ENCODE measurements around the gene BCL3. TPM values are rescaled to one million over a fixed set of nuclear protein-coding genes. Genes with fewer than 3 reads are reported as not detected.
"Not testable (repeated sequence)": the region's sequence is repeated elsewhere in the genome, so short reads cannot be mapped to it uniquely, and the experiment has no call there.

BCL3 gene
- total RNA-seq, 1 donor from 2014 or later, result not detected

- no peaks in the 10 kb centered on the region for H3F3A ChIP-seq (ENCODE audit: low read depth)
- no peak overlapping the region for H3K4me3 ChIP-seq
- no peaks in the 10 kb centered on the region for H3K27me3 ChIP-seq
- H3K27ac ChIP-seq, result no peak overlapping the region
- H3K4me2 ChIP-seq, result no peak overlapping the region
- H3K9me3 ChIP-seq (ENCODE audit: low read depth), result no peaks in the 10 kb centered on the region
- DNase-seq (ENCODE audit: low spot score), result no peak
- H3K27me3 Mint-ChIP-seq (ENCODE audit: insufficient read depth, low read depth), result peaks cover 6% of the 10 kb centered on the region
- TF ChIP-seq CTCF (IDR thresholded peaks at IDR 0.05) (no peak), EZH2 (IDR thresholded peaks at IDR 0.05) (no peak), EZH2phosphoT487 (IDR thresholded peaks at IDR 0.05) (no peak)
- H3K79me2 ChIP-seq (ENCODE audit: low read depth), result no peaks in the 10 kb centered on the region
- no peak overlapping the region for H2AFZ ChIP-seq (replicated peaks)
- no peaks in the 10 kb centered on the region for H4K20me1 ChIP-seq (ENCODE audit: low read depth)
- H3K4me1 Mint-ChIP-seq, result no peaks in the 10 kb centered on the region
- H3K4me3 Mint-ChIP-seq, result no peak overlapping the region
- no peaks in the 10 kb centered on the region for H3K36me3 Mint-ChIP-seq
- H3K27ac Mint-ChIP-seq, result no peak overlapping the region
- no peak overlapping the region for H3K9ac ChIP-seq
- no peaks in the 10 kb centered on the region for H3K4me1 ChIP-seq
- H3K9me3 Mint-ChIP-seq, result peaks cover 2% of the 10 kb centered on the region
- no peaks in the 10 kb centered on the region for H3K36me3 ChIP-seq
These were observed 41.8 kb upstream of the BCL3 start for GRCh38 chr19:44706506-44707236.

- Mint-ChIP-seq H3K36me3 (no peaks in the 10 kb centered on the region), H3K4me1 (no peaks in the 10 kb centered on the region), H3K27me3 (ENCODE audit: insufficient read depth, low read depth) (peaks cover 6% of the 10 kb centered on the region), H3K4me3 (no peak overlapping the region), H3K27ac (no peak overlapping the region), H3K9me3 (peaks cover 2% of the 10 kb centered on the region)
- TF ChIP-seq EZH2phosphoT487 (IDR thresholded peaks at IDR 0.05), result no peak
- no peak for TF ChIP-seq EZH2 (IDR thresholded peaks at IDR 0.05)
- no peak for TF ChIP-seq CTCF (IDR thresholded peaks at IDR 0.05)
- no peak overlapping the region for H3K27ac ChIP-seq
- H3K4me2 ChIP-seq, result no peak overlapping the region
- no peaks in the 10 kb centered on the region for H3K79me2 ChIP-seq (ENCODE audit: low read depth)
- H4K20me1 ChIP-seq (ENCODE audit: low read depth), result no peaks in the 10 kb centered on the region
- no peak overlapping the region for H3K4me3 ChIP-seq
- H3K9me3 ChIP-seq (ENCODE audit: low read depth), result no peaks in the 10 kb centered on the region
- no peak overlapping the region for H2AFZ ChIP-seq (replicated peaks)
- no peaks in the 10 kb centered on the region for H3K36me3 ChIP-seq
- H3F3A ChIP-seq (ENCODE audit: low read depth), result no peaks in the 10 kb centered on the region
- no peaks in the 10 kb centered on the region for H3K27me3 ChIP-seq
- no peak overlapping the region for H3K9ac ChIP-seq
- DNase-seq (ENCODE audit: low spot score), result no peak
- no peaks in the 10 kb centered on the region for H3K4me1 ChIP-seq
These were observed 40.7 kb upstream of the BCL3 start for GRCh38 chr19:44707794-44708193.

GRCh38 chr19:44708940-44709339, 39.6 kb upstream of the BCL3 start:
- Histone ChIP-seq H3K9ac (no peak overlapping the region), H3K27ac (no peak overlapping the region), H2AFZ (replicated peaks) (no peak overlapping the region), H4K20me1 (ENCODE audit: low read depth) (no peaks in the 10 kb centered on the region), H3K79me2 (ENCODE audit: low read depth) (no peaks in the 10 kb centered on the region), H3K4me1 (no peaks in the 10 kb centered on the region), H3K9me3 (ENCODE audit: low read depth) (no peaks in the 10 kb centered on the region), H3F3A (ENCODE audit: low read depth) (no peaks in the 10 kb centered on the region), H3K4me3 (no peak overlapping the region), H3K4me2 (no peak overlapping the region), H3K36me3 (no peaks in the 10 kb centered on the region), H3K27me3 (no peaks in the 10 kb centered on the region)
- H3K36me3 Mint-ChIP-seq, result no peaks in the 10 kb centered on the region
- H3K27ac Mint-ChIP-seq, result no peak overlapping the region
- TF ChIP-seq EZH2 (IDR thresholded peaks at IDR 0.05) (no peak), CTCF (IDR thresholded peaks at IDR 0.05) (no peak), EZH2phosphoT487 (IDR thresholded peaks at IDR 0.05) (no peak)
- peaks cover 7% of the 10 kb centered on the region for H3K27me3 Mint-ChIP-seq (ENCODE audit: insufficient read depth, low read depth)
- no peak for DNase-seq (ENCODE audit: low spot score)
- no peaks in the 10 kb centered on the region for H3K4me1 Mint-ChIP-seq
- peaks cover 2% of the 10 kb centered on the region for H3K9me3 Mint-ChIP-seq
- H3K4me3 Mint-ChIP-seq, result no peak overlapping the region

GRCh38 chr19:44709434-44710266, 38.9 kb upstream of the BCL3 start:
- H3K27me3 Mint-ChIP-seq (ENCODE audit: insufficient read depth, low read depth); H3K4me1 Mint-ChIP-seq; H3K9me3 ChIP-seq (ENCODE audit: low read depth); H3K79me2 ChIP-seq (ENCODE audit: low read depth); H2AFZ ChIP-seq (replicated peaks); H3K4me2 ChIP-seq; DNase-seq (ENCODE audit: low spot score); H3K36me3 ChIP-seq; H3F3A ChIP-seq (ENCODE audit: low read depth); H4K20me1 ChIP-seq (ENCODE audit: low read depth); H3K27me3 ChIP-seq; H3K4me3 ChIP-seq; H3K9ac ChIP-seq; H3K27ac ChIP-seq; H3K4me1 ChIP-seq; H3K4me3 Mint-ChIP-seq; H3K36me3 Mint-ChIP-seq; H3K9me3 Mint-ChIP-seq; H3K27ac Mint-ChIP-seq: not testable (repeated sequence)
